Calu3 (cell line): ENCODE results near the gene INO80E. TPM values are rescaled to one million over a fixed set of nuclear protein-coding genes. Genes with fewer than 3 reads are reported as not detected.
A peak's percentile ranks its signal among the peaks of the same experiment; 100 is the strongest.

Source experiments
- BruUV-seq: library from RNA; stranded (reverse); fragments of 400-500 nt; replicated peaks from 2 replicates; lab custom pipeline; 2021; lab: Mats Ljungman, UMichigan
- CTCF ChIA-PET: fragments of 300-600 bp; sonication (Branson Sonifier 250); formaldehyde crosslinking; loops from one replicate; lab custom pipeline; 2022; ENCODE audit warnings: antibody characterized with exemption; lab: Charles Lee
- DNase-seq: peaks from one replicate; pipeline ENCODE4 v3.0.0; 2022
- H3K27ac Mint-ChIP-seq: one replicate; pipeline ENCODE4 v1.8.0; 2022; ENCODE audit warnings: mixed read lengths; ENCODE audit not compliant: unreplicated experiment
- H3K27me3 Mint-ChIP-seq: one replicate; pipeline ENCODE4 v1.8.0; 2022; ENCODE audit warnings: mixed read lengths; ENCODE audit not compliant: unreplicated experiment
- H3K36me3 Mint-ChIP-seq: one replicate; pipeline ENCODE4 v1.8.0; 2022; ENCODE audit warnings: mild to moderate bottlenecking, moderate library complexity, mixed read lengths; ENCODE audit not compliant: insufficient read depth, unreplicated experiment
- H3K4me1 Mint-ChIP-seq: one replicate; pipeline ENCODE4 v1.8.0; 2022; ENCODE audit warnings: mild to moderate bottlenecking, low read depth, mixed read lengths; ENCODE audit not compliant: unreplicated experiment
- H3K4me3 Mint-ChIP-seq: one replicate; pipeline ENCODE4 v1.8.0; 2022; ENCODE audit warnings: mild to moderate bottlenecking, low read depth, moderate library complexity, mixed read lengths; ENCODE audit not compliant: unreplicated experiment
- H3K9me3 Mint-ChIP-seq: one replicate; pipeline ENCODE4 v1.8.0; 2022; ENCODE audit warnings: low read depth, mixed read lengths; ENCODE audit not compliant: unreplicated experiment
- CTCF ChIP-seq: fragments of 200-600 bp; IDR thresholded peaks from one replicate; pipeline ENCODE4 v1.8.0; 2022; ENCODE audit warnings: antibody characterized with exemption; ENCODE audit not compliant: unreplicated experiment
- intact Hi-C: fragments of 100-400 bp; cut with micrococcal nuclease; formaldehyde crosslinking; loops from one replicate; pipeline ENCODE4 v1.10.0; 2022; ENCODE audit not compliant: unreplicated experiment
- total RNA-seq: library from RNA; stranded (reverse); gene quantifications from 2 replicates; pipeline ENCODE4 v1.2.3, GENCODE V29; 2022

The INO80E gene
- total RNA-seq, 1 experiment from 2014 or later: 107 TPM

GRCh38 chr16:30054959-30055553 is 59.0 kb downstream of the INO80E start:
- H3K27ac Mint-ChIP-seq: no peak overlapping the region
- no peaks in the 10 kb centered on the region for H3K9me3 Mint-ChIP-seq
- CTCF ChIA-PET: interaction anchor here (1.1 to 1.7 kb wide), 3 partner anchors 9 to 37 kb away, joined by 4 to 7 read pairs (median 5); partner anchors contain the start of genes ALDOA and TBX6
- no peaks in the 10 kb centered on the region for H3K27me3 Mint-ChIP-seq
- DNase-seq: peak; percentile 65
- H3K4me3 Mint-ChIP-seq: peak overlapping the region; percentile 76
- H3K4me1 Mint-ChIP-seq: peaks cover 31% of the 10 kb centered on the region
- TF ChIP-seq CTCF: peak; percentile 42
- H3K36me3 Mint-ChIP-seq: peaks cover 40% of the 10 kb centered on the region
- no TSS peak for BruUV-seq
- intact Hi-C loops: no loop called here

Other genes starting within 250 kb of the INO80E start
- not detected in 2 replicates for gene ZG16, start 218.0 kb upstream of the INO80E start, total RNA-seq
- 130 and 134 TPM in 2 replicates for gene KIF22, start 205.5 kb upstream of the INO80E start, total RNA-seq
- 230 and 257 TPM in 2 replicates for gene MAZ, start 189.7 kb upstream of the INO80E start, total RNA-seq
- 0.78 and 1.8 TPM in 2 replicates for gene PRRT2, start 184.0 kb upstream of the INO80E start, total RNA-seq
- gene PAGR1, start 180.1 kb upstream of the INO80E start, total RNA-seq: 30.4 and 32.0 TPM in 2 replicates
- 164 and 215 TPM in 2 replicates for gene MVP, start 175.8 kb upstream of the INO80E start, total RNA-seq
- gene CDIPT, start 133.0 kb upstream of the INO80E start, total RNA-seq: 62.7 and 64.1 TPM in 2 replicates
- gene SEZ6L2, start 96.7 kb upstream of the INO80E start, total RNA-seq: 68.9 and 92.1 TPM in 2 replicates
- gene ASPHD1, start 95.8 kb upstream of the INO80E start, total RNA-seq: 54.1 and 64.1 TPM in 2 replicates
- gene KCTD13, start 70.0 kb upstream of the INO80E start, total RNA-seq: 52.8 and 55.8 TPM in 2 replicates
- 91.1 and 92.1 TPM in 2 replicates for gene TMEM219, start 34.2 kb upstream of the INO80E start, total RNA-seq
- 75.9 and 76.2 TPM in 2 replicates for gene TAOK2, start 22.4 kb upstream of the INO80E start, total RNA-seq
- 26.3 and 28.5 TPM in 2 replicates for gene HIRIP3, start 624 bp upstream of the INO80E start, total RNA-seq
- 18.0 and 19.9 TPM in 2 replicates for gene DOC2A, start 14.8 kb downstream of the INO80E start, total RNA-seq
- not detected in 2 replicates for gene C16orf92, start 27.0 kb downstream of the INO80E start, total RNA-seq
- gene TLCD3B, start 35.0 kb downstream of the INO80E start, total RNA-seq: 0.90 and 1.5 TPM in 2 replicates
- gene ALDOA, start 69.5 kb downstream of the INO80E start, total RNA-seq: 1,549 and 1,562 TPM in 2 replicates
- gene PPP4C, start 79.8 kb downstream of the INO80E start, total RNA-seq: 184 and 187 TPM in 2 replicates
- 3.6 and 4.7 TPM in 2 replicates for gene TBX6, start 95.7 kb downstream of the INO80E start, total RNA-seq
- 21.1 and 28.0 TPM in 2 replicates for gene YPEL3, start 100.0 kb downstream of the INO80E start, total RNA-seq
- gene GDPD3, start 117.3 kb downstream of the INO80E start, total RNA-seq: 7.8 and 9.4 TPM in 2 replicates
- gene MAPK3, start 127.0 kb downstream of the INO80E start, total RNA-seq: 69.9 and 82.1 TPM in 2 replicates
- 11.1 and 12.9 TPM in 2 replicates for gene CORO1A, start 187.4 kb downstream of the INO80E start, total RNA-seq
- gene BOLA2B, start 197.4 kb downstream of the INO80E start, total RNA-seq: 166 and 171 TPM in 2 replicates
- 45.0 and 71.1 TPM in 2 replicates for gene SLX1A, start 197.6 kb downstream of the INO80E start, total RNA-seq
- 39.5 and 46.4 TPM in 2 replicates for gene SULT1A3, start 203.0 kb downstream of the INO80E start, total RNA-seq